ENCODE data around the gene UBE2L6. TPM values are rescaled to one million over a fixed set of nuclear protein-coding genes. Genes with fewer than 3 reads are reported as not detected.
A peak's percentile ranks its signal among the peaks of the same experiment; 100 is the strongest.

Gene UBE2L6
- polyA plus RNA-seq, 1 donor: 60.3 TPM

GRCh38 chr11:57514538-57515331 is 52.7 kb downstream of the UBE2L6 start:
- no CpG with 5 or more reads among the region's 57 CpGs for WGBS (ENCODE audit: insufficient coverage, low lambda C conversion rate)
- Histone ChIP-seq H3K4me3 (ENCODE audit: low read length) (peak overlapping the region; percentile 66), H3K27ac (ENCODE audit: low read length) (no peak overlapping the region), H3K36me3 (ENCODE audit: control insufficient read depth, insufficient read depth, low read length) (no peaks in the 10 kb centered on the region), H3K27me3 (ENCODE audit: control insufficient read depth, insufficient read depth, low read length) (no peaks in the 10 kb centered on the region), H3K9me3 (ENCODE audit: control insufficient read depth, low read depth, low read length) (no peaks in the 10 kb centered on the region), H3K4me1 (ENCODE audit: control insufficient read depth, insufficient read depth, low read length) (peaks cover 9% of the 10 kb centered on the region)
- peak in 1 of 2 donors; percentile 68 for DNase-seq

- whole genome bisulfite sequencing (ENCODE audit: insufficient coverage, low lambda C conversion rate): no CpG with 5 or more reads among the region's 35 CpGs
- H3K27ac ChIP-seq (ENCODE audit: low read length): no peak overlapping the region
- H3K4me1 ChIP-seq (ENCODE audit: control insufficient read depth, insufficient read depth, low read length): peaks cover 9% of the 10 kb centered on the region
- H3K27me3 ChIP-seq (ENCODE audit: control insufficient read depth, insufficient read depth, low read length): no peaks in the 10 kb centered on the region
- H3K9me3 ChIP-seq (ENCODE audit: control insufficient read depth, low read depth, low read length): no peaks in the 10 kb centered on the region
- peak overlapping the region; percentile 66 for H3K4me3 ChIP-seq (ENCODE audit: low read length)
- H3K36me3 ChIP-seq (ENCODE audit: control insufficient read depth, insufficient read depth, low read length): no peaks in the 10 kb centered on the region
- peak in 1 of 2 donors; percentile 68 for DNase-seq
Observed at GRCh38 chr11:57513911-57514537, 53.4 kb downstream of the UBE2L6 start.

DNA sequence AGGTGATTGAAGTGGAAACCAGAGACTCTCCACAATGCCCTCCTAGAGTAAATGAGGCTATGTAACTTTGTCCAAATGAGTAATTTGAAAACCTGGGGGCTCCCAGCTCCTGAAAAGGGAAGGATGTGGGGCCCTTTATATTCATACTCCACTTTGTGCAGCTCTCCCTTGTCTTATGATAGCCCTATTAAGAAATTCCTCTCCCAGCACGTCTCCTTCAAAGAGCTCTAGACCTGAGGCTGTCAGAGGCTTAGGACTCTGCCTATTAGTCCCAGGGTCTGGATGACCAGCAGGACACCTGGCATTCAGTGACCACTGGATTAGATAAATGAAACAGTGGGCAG is 54.0 kb downstream of the UBE2L6 start:
- Histone ChIP-seq H3K27ac (ENCODE audit: low read length) (no peak overlapping the region), H3K36me3 (ENCODE audit: control insufficient read depth, insufficient read depth, low read length) (no peaks in the 10 kb centered on the region), H3K27me3 (ENCODE audit: control insufficient read depth, insufficient read depth, low read length) (no peaks in the 10 kb centered on the region), H3K9me3 (ENCODE audit: control insufficient read depth, low read depth, low read length) (no peaks in the 10 kb centered on the region), H3K4me1 (ENCODE audit: control insufficient read depth, insufficient read depth, low read length) (peaks cover 9% of the 10 kb centered on the region), H3K4me3 (ENCODE audit: low read length) (no peak overlapping the region)
- WGBS (ENCODE audit: insufficient coverage, low lambda C conversion rate): no CpG with 5 or more reads among the region's 1 CpG
- no peak for DNase-seq

GRCh38 chr11:57512646-57513451 is 54.6 kb downstream of the UBE2L6 start:
- Histone ChIP-seq H3K4me3 (ENCODE audit: low read length) (no peak overlapping the region), H3K36me3 (ENCODE audit: control insufficient read depth, insufficient read depth, low read length) (no peaks in the 10 kb centered on the region), H3K27ac (ENCODE audit: low read length) (no peak overlapping the region), H3K4me1 (ENCODE audit: control insufficient read depth, insufficient read depth, low read length) (peaks cover 9% of the 10 kb centered on the region), H3K27me3 (ENCODE audit: control insufficient read depth, insufficient read depth, low read length) (no peaks in the 10 kb centered on the region), H3K9me3 (ENCODE audit: control insufficient read depth, low read depth, low read length) (no peaks in the 10 kb centered on the region)
- no peak for DNase-seq
- WGBS (ENCODE audit: insufficient coverage, low lambda C conversion rate): no CpG with 5 or more reads among the region's 12 CpGs

DNA sequence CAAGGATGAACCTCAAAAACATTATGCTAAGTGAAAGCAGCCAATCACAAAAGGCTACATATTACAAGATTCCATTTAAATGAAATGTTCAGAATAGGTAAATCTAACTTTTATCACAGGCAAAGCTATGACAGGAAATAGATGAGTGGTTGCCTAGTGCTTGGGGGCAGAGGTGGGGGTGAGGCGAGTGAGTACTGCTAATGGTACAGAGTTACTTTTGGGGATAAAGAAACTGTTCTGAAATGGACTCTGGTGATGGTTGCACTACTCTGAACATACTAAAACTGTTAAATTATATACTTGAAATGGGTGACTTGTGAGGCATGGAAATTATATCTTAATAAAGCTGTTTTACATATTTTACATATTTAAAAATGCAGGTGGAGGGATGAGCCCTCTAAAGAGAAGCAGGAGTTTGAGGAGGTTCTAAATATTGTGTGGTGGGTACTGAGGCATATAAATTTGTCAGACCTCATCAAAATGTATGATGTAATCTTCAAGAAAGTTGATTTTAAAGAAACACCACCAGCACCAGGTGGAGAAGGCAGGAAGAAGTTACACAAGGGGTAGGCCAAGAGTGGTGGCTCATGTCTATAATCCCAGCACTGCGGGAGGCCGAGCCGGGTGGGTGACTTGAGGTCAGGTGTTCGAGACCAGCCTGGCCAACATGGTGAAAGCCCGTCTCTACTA is 55.6 kb downstream of the UBE2L6 start:
- Histone ChIP-seq H3K4me1 (ENCODE audit: control insufficient read depth, insufficient read depth, low read length) (peaks cover 9% of the 10 kb centered on the region), H3K27me3 (ENCODE audit: control insufficient read depth, insufficient read depth, low read length) (no peaks in the 10 kb centered on the region), H3K36me3 (ENCODE audit: control insufficient read depth, insufficient read depth, low read length) (no peaks in the 10 kb centered on the region), H3K9me3 (ENCODE audit: control insufficient read depth, low read depth, low read length) (no peaks in the 10 kb centered on the region), H3K4me3 (ENCODE audit: low read length) (no peak overlapping the region), H3K27ac (ENCODE audit: low read length) (no peak overlapping the region)
- no peak for DNase-seq
- no CpG with 5 or more reads among the region's 6 CpGs for WGBS (ENCODE audit: insufficient coverage, low lambda C conversion rate)

DNA sequence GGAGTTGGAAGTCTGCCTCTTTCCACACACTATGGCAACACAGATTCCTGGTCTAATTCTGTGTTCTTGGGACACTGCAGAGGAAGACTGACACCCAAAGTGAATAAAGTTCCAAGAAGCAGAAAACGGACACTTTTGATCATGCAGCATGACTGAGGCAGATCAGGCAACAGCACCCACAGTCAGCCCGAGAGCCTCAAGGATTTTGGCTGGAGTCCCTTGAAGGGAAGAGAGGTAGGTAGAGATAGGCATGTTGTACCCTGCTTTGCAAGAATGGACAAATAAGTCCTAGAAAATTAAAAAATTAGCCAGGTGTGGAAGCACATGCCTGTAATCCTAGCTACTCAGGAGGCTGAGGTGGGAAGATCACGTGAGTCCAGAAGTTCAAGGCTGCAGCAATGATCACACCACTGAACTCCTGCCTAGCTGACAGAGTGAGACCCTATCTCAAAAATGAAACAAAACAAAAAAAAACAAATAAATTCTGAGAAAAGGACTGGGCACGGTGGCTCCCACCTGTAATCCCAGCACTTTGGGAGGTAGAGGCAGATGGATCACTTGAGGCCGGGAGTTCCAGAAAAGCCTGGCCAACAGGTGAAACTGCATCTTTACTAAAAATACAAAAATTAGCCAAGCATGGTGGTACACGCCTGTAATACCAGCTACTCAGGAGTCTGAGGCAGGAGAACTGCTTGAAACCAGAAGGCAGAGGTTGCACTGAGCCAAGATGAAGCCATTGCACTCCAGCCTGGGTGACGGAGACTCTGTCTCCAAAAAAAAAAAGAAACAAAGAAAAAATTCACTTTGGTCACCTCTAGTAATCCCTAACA is 58.9 kb downstream of the UBE2L6 start:
- Histone ChIP-seq H3K27ac (ENCODE audit: low read length) (no peak overlapping the region), H3K27me3 (ENCODE audit: control insufficient read depth, insufficient read depth, low read length) (no peaks in the 10 kb centered on the region)
- WGBS (ENCODE audit: insufficient coverage, low lambda C conversion rate): 83% methylated on average over 1 of the region's 7 CpGs

GRCh38 chr11:57506522-57506921 is 61.0 kb downstream of the UBE2L6 start:
- Histone ChIP-seq H3K27ac (ENCODE audit: low read length) (no peak overlapping the region), H3K27me3 (ENCODE audit: control insufficient read depth, insufficient read depth, low read length) (no peaks in the 10 kb centered on the region), H3K36me3 (ENCODE audit: control insufficient read depth, insufficient read depth, low read length) (no peaks in the 10 kb centered on the region), H3K4me1 (ENCODE audit: control insufficient read depth, insufficient read depth, low read length) (no peaks in the 10 kb centered on the region), H3K4me3 (ENCODE audit: low read length) (no peak overlapping the region), H3K9me3 (ENCODE audit: control insufficient read depth, low read depth, low read length) (no peaks in the 10 kb centered on the region)
- no peak for DNase-seq
- WGBS (ENCODE audit: insufficient coverage, low lambda C conversion rate): no CpG with 5 or more reads among the region's 1 CpG

More for the DNA sequence above, 58.9 kb downstream of the UBE2L6 start:
- DNase-seq: no peak
- Histone ChIP-seq H3K4me3 (ENCODE audit: low read length) (no peak overlapping the region), H3K9me3 (ENCODE audit: control insufficient read depth, low read depth, low read length) (no peaks in the 10 kb centered on the region), H3K4me1 (ENCODE audit: control insufficient read depth, insufficient read depth, low read length) (no peaks in the 10 kb centered on the region), H3K36me3 (ENCODE audit: control insufficient read depth, insufficient read depth, low read length) (no peaks in the 10 kb centered on the region)

- Histone ChIP-seq H3K9me3 (ENCODE audit: control insufficient read depth, low read depth, low read length) (no peaks in the 10 kb centered on the region), H3K36me3 (ENCODE audit: control insufficient read depth, insufficient read depth, low read length) (no peaks in the 10 kb centered on the region), H3K27me3 (ENCODE audit: control insufficient read depth, insufficient read depth, low read length) (no peaks in the 10 kb centered on the region), H3K4me3 (ENCODE audit: low read length) (no peak overlapping the region), H3K4me1 (ENCODE audit: control insufficient read depth, insufficient read depth, low read length) (peaks cover 5% of the 10 kb centered on the region), H3K27ac (ENCODE audit: low read length) (no peak overlapping the region)
- 94% methylated on average over 3 of the region's 4 CpGs for WGBS (ENCODE audit: insufficient coverage, low lambda C conversion rate)
- no peak for DNase-seq
Observed at GRCh38 chr11:57504511-57504910, 63.0 kb downstream of the UBE2L6 start.

DNA sequence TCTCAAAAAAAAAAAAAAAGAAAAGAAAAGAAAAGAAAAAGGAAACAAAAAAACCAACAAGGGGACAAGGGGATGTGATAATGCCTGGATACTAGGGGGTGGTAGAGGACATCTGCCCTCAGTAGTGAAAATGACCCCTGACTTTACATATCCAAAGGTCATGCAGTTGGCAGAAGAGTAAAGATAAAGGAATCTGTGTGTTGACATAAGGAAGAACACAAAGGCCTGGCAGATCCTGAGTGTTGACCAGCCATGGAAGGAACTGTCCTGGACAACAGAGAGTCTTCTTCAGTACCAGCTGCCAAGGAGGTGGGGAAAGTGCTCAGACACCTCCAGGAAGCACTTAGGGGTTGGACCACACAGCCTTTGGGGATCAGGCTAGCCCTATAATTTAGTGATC is 64.6 kb downstream of the UBE2L6 start:
- Histone ChIP-seq H3K9me3 (ENCODE audit: control insufficient read depth, low read depth, low read length) (no peaks in the 10 kb centered on the region), H3K4me3 (ENCODE audit: low read length) (no peak overlapping the region), H3K27ac (ENCODE audit: low read length) (no peak overlapping the region), H3K36me3 (ENCODE audit: control insufficient read depth, insufficient read depth, low read length) (no peaks in the 10 kb centered on the region), H3K27me3 (ENCODE audit: control insufficient read depth, insufficient read depth, low read length) (no peaks in the 10 kb centered on the region), H3K4me1 (ENCODE audit: control insufficient read depth, insufficient read depth, low read length) (peaks cover 19% of the 10 kb centered on the region)
- DNase-seq: no peak
